Measurements from ENCODE around the gene NUMBL. TPM values are rescaled to one million over a fixed set of nuclear protein-coding genes. Genes with fewer than 3 reads are reported as not detected.
A peak's percentile ranks its signal among the peaks of the same experiment; 100 is the strongest.

NUMBL gene
- total RNA-seq, 1 donor from 2014 or later: 63.8 TPM

- DNase-seq (ENCODE audit: low spot score): no peak
Observed at GRCh38 chr19:40691421-40692211, 1.2 kb upstream of the NUMBL start.

- peak; percentile 99 for DNase-seq (ENCODE audit: low spot score)
Observed at GRCh38 chr19:40690693-40691420, 406 bp upstream of the NUMBL start.

GRCh38 chr19:40689339-40690049, 957 bp downstream of the NUMBL start:
- DNase-seq (ENCODE audit: low spot score): no peak

GRCh38 chr19:40688987-40689338, 1.5 kb downstream of the NUMBL start:
- DNase-seq (ENCODE audit: low spot score): no peak

- DNase-seq (ENCODE audit: low spot score): no peak
Observed at GRCh38 chr19:40688309-40688708, 2.1 kb downstream of the NUMBL start.

GRCh38 chr19:40687525-40688016, 2.9 kb downstream of the NUMBL start:
- DNase-seq (ENCODE audit: low spot score): peak; percentile 94

- no peak for DNase-seq (ENCODE audit: low spot score)
Observed at GRCh38 chr19:40686882-40687524, 3.4 kb downstream of the NUMBL start.

- no peak for DNase-seq (ENCODE audit: low spot score)
Observed at GRCh38 chr19:40685563-40685962, 4.9 kb downstream of the NUMBL start.

GRCh38 chr19:40685016-40685526, 5.4 kb downstream of the NUMBL start:
- DNase-seq (ENCODE audit: low spot score): no peak

GRCh38 chr19:40684280-40684679, 6.2 kb downstream of the NUMBL start:
- no peak for DNase-seq (ENCODE audit: low spot score)

- no peak for DNase-seq (ENCODE audit: low spot score)
Observed at GRCh38 chr19:40683437-40683836, 7.0 kb downstream of the NUMBL start.

GRCh38 chr19:40682431-40682964, 8.0 kb downstream of the NUMBL start:
- DNase-seq (ENCODE audit: low spot score): no peak

- DNase-seq (ENCODE audit: low spot score): no peak
Observed at GRCh38 chr19:40681039-40681438, 9.4 kb downstream of the NUMBL start.

GRCh38 chr19:40677156-40677555, 13.3 kb downstream of the NUMBL start:
- no peak for DNase-seq (ENCODE audit: low spot score)

- no peak for DNase-seq (ENCODE audit: low spot score)
Observed at GRCh38 chr19:40674291-40674690, 16.2 kb downstream of the NUMBL start.

- no peak for DNase-seq (ENCODE audit: low spot score)
Observed at GRCh38 chr19:40673397-40673796, 17.1 kb downstream of the NUMBL start.

- no peak for DNase-seq (ENCODE audit: low spot score)
Observed at GRCh38 chr19:40672573-40673299, 17.7 kb downstream of the NUMBL start.

GRCh38 chr19:40672038-40672437, 18.4 kb downstream of the NUMBL start:
- DNase-seq (ENCODE audit: low spot score): no peak

- DNase-seq (ENCODE audit: low spot score): no peak
Observed at GRCh38 chr19:40671404-40671803, 19.0 kb downstream of the NUMBL start.

- no peak for DNase-seq (ENCODE audit: low spot score)
Observed at GRCh38 chr19:40668991-40669614, 21.3 kb downstream of the NUMBL start.

Data from mesenteric fat pad (tissue), 1 donor.